Measurements from ENCODE around the gene C1QTNF6. TPM values are rescaled to one million over a fixed set of nuclear protein-coding genes. Genes with fewer than 3 reads are reported as not detected.

C1QTNF6 gene
- polyA plus RNA-seq, 2 of the 4 experiments (the other 2 are of a cell fraction): 18.6 to 24.5 TPM

- DNase-seq (ENCODE audit: low read depth in 1 of 2, low spot score in 1 of 2) (peak; percentile 74 to 88), FAIRE-seq (no peak), ATAC-seq (peak; percentile 51 to 69)
- 2% methylated on average over 27 of the region's 51 CpGs for WGBS (ENCODE audit: missing lambda C conversion rate)
- TF ChIP-seq MAX (IDR thresholded peaks at IDR 0.05): peak; percentile 10
- peak; percentile 67 to 85 for TF ChIP-seq RAD21 (conservative IDR thresholded peaks at IDR 0.05 in 1 of 2, IDR thresholded peaks at IDR 0.05 in 1 of 2)
- 0 out of 2 replicates have a peak, but pooled peaks have one; percentile 19 for TF ChIP-seq E2F6 (IDR thresholded peaks at IDR 0.05; ENCODE audit: borderline replicate concordance, low read depth)
- TF ChIP-seq EHF (CRISPR knock-in tag; IDR thresholded peaks at IDR 0.05): 0 out of 2 replicates have a peak, but pooled peaks have one; percentile 27
- peak; percentile 91 for TF ChIP-seq HDAC2 (IDR thresholded peaks at IDR 0.05)
- no peak; the same call in none of the 2 replicates for TF ChIP-seq CHD4 (IDR thresholded peaks at IDR 0.05; ENCODE audit: borderline replicate concordance)
- TF ChIP-seq HOXA7 (CRISPR knock-in tag; IDR thresholded peaks at IDR 0.05): peak; percentile 74; the same call in 1 of the 2 replicates
- peak; percentile 79 for TF ChIP-seq SMC3 (IDR thresholded peaks at IDR 0.05)
- no peak for TF ChIP-seq ZC3H11A (IDR thresholded peaks at IDR 0.05)
- peak; percentile 62; the same call in 1 of the 2 replicates for TF ChIP-seq HEYL (CRISPR knock-in tag; IDR thresholded peaks at IDR 0.05)
- TF ChIP-seq RCOR1 (IDR thresholded peaks at IDR 0.05; ENCODE audit: low read depth, low read length): 0 out of 2 replicates have a peak, but pooled peaks have one; percentile 71
- peak; percentile 95 for TF ChIP-seq KDM1A (IDR thresholded peaks at IDR 0.05; ENCODE audit: low read depth)
- no peak for TF ChIP-seq NFE2L2 (conservative IDR thresholded peaks at IDR 0.05; ENCODE audit: low read length)
- TF ChIP-seq, protein P1, sequence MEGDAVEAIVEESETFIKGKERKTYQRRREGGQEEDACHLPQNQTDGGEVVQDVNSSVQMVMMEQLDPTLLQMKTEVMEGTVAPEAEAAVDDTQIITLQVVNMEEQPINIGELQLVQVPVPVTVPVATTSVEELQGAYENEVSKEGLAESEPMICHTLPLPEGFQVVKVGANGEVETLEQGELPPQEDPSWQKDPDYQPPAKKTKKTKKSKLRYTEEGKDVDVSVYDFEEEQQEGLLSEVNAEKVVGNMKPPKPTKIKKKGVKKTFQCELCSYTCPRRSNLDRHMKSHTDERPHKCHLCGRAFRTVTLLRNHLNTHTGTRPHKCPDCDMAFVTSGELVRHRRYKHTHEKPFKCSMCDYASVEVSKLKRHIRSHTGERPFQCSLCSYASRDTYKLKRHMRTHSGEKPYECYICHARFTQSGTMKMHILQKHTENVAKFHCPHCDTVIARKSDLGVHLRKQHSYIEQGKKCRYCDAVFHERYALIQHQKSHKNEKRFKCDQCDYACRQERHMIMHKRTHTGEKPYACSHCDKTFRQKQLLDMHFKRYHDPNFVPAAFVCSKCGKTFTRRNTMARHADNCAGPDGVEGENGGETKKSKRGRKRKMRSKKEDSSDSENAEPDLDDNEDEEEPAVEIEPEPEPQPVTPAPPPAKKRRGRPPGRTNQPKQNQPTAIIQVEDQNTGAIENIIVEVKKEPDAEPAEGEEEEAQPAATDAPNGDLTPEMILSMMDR (IDR thresholded peaks at IDR 0.05): peak; percentile 74
- TF ChIP-seq, protein P2, sequence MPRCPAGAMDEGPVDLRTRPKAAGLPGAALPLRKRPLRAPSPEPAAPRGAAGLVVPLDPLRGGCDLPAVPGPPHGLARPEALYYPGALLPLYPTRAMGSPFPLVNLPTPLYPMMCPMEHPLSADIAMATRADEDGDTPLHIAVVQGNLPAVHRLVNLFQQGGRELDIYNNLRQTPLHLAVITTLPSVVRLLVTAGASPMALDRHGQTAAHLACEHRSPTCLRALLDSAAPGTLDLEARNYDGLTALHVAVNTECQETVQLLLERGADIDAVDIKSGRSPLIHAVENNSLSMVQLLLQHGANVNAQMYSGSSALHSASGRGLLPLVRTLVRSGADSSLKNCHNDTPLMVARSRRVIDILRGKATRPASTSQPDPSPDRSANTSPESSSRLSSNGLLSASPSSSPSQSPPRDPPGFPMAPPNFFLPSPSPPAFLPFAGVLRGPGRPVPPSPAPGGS (IDR thresholded peaks at IDR 0.05): no peak
- 0 out of 2 replicates have a peak, but pooled peaks have one; percentile 6 for TF ChIP-seq HOXB5 (CRISPR knock-in tag; IDR thresholded peaks at IDR 0.05)
- peak overlapping the region; percentile 69 for H3K4me3 ChIP-seq
- H3K27ac ChIP-seq: peak overlapping the region; percentile 99 to 100
- POLR2A ChIA-PET: interaction anchor here (0.9 to 1.7 kb wide), 6 partner anchors 11 to 169 kb away, joined by 3 to 9 read pairs (median 4); partner anchors contain the start of genes C1QTNF6 and KCTD17
- H3K4me1 ChIP-seq: peaks cover 59% of the 10 kb centered on the region
- CTCF ChIA-PET: interaction anchor here (0.5 to 7.6 kb wide), 44 partner anchors 8 to 654 kb away, joined by 3 to 126 read pairs (median 5); partner anchors contain the start of genes C1QTNF6 and KCTD17
- H3K9me3 ChIP-seq: no peaks in the 10 kb centered on the region
- peak overlapping the region; percentile 98 for H3K4me2 ChIP-seq
Observed at GRCh38 chr22:37198258-37199102, 10.4 kb upstream of the C1QTNF6 start.

GRCh38 chr22:37197451-37198257, 9.6 kb upstream of the C1QTNF6 start:
- peak overlapping the region; percentile 69; the same call in 2 of the 3 replicates for H3K4me3 ChIP-seq
- H3K4me2 ChIP-seq: peak overlapping the region; percentile 98
- WGBS (ENCODE audit: missing lambda C conversion rate): 3% methylated on average over 5 of the region's 12 CpGs
- DNase-seq (ENCODE audit: low read depth in 1 of 2, low spot score in 1 of 2) (peak; percentile 91 to 96), ATAC-seq (peak; percentile 61), FAIRE-seq (peak; percentile 68)
- ChIA-PET POLR2A (interaction anchor here (0.6 to 1.7 kb wide), 5 partner anchors 10 to 178 kb away, joined by 3 to 9 read pairs (median 3); partner anchors contain the start of genes C1QTNF6, KCTD17, MPST and TST), CTCF (interaction anchor here (0.6 to 7.6 kb wide), 24 partner anchors 10 to 653 kb away, joined by 3 to 126 read pairs (median 4); partner anchors contain the start of genes C1QTNF6 and KCTD17)
- H3K4me1 ChIP-seq: peaks cover 68% of the 10 kb centered on the region
- peak overlapping the region; percentile 99 to 100 for H3K27ac ChIP-seq
- no peaks in the 10 kb centered on the region for H3K9me3 ChIP-seq
- TF ChIP-seq HMGXB4 (CRISPR knock-in tag; IDR thresholded peaks at IDR 0.05; ENCODE audit: borderline replicate concordance) (no peak), CEBPB (IDR thresholded peaks at IDR 0.05) (peak in 1 of 2 experiments; percentile 42; a peak in 1 of 4 replicates), HOXA7 (CRISPR knock-in tag; IDR thresholded peaks at IDR 0.05) (no peak; the same call in 1 of the 2 replicates), ZFP36 (IDR thresholded peaks at IDR 0.05; ENCODE audit: borderline replicate concordance, partially characterized antibody) (peak; percentile 89), HDAC2 (IDR thresholded peaks at IDR 0.05) (no peak; the same call in 1 of the 2 replicates), PBX3 (IDR thresholded peaks at IDR 0.05) (peak; percentile 80), MAZ (IDR thresholded peaks at IDR 0.05; ENCODE audit: borderline replicate concordance, low read depth, low read length) (no peak), GATA3 (IDR thresholded peaks at IDR 0.05; ENCODE audit: borderline replicate concordance) (peak; percentile 89), EP300 (IDR thresholded peaks at IDR 0.05) (peak; percentile 77 to 89), FOSB (CRISPR knock-in tag; IDR thresholded peaks at IDR 0.05) (no peak)
- TF ChIP-seq, protein P3, sequence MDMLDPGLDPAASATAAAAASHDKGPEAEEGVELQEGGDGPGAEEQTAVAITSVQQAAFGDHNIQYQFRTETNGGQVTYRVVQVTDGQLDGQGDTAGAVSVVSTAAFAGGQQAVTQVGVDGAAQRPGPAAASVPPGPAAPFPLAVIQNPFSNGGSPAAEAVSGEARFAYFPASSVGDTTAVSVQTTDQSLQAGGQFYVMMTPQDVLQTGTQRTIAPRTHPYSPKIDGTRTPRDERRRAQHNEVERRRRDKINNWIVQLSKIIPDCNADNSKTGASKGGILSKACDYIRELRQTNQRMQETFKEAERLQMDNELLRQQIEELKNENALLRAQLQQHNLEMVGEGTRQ (IDR thresholded peaks at IDR 0.05): peak; percentile 82

Data from A549 (cell line).